Brain pericyte (primary cell): ENCODE data around the gene RNASET2.
"Not testable (repeated sequence)": the region's sequence is repeated elsewhere in the genome, so short reads cannot be mapped to it uniquely, and the experiment has no call there.

Experiments used
- DNase-seq: peaks from one replicate; pipeline ENCODE4 v3.0.0-alpha.2; 2012; ENCODE audit warnings: low read depth, low spot score

Gene RNASET2

GRCh38 chr6:166927935-166928643 lies 28.3 kb downstream of the RNASET2 start:
- DNase-seq, result no peak

- DNase-seq, result no peak
Measured at GRCh38 chr6:166927240-166927934, 29.0 kb downstream of the RNASET2 start.

- no peak for DNase-seq
Measured at GRCh38 chr6:166926748-166927147, 29.6 kb downstream of the RNASET2 start.

GRCh38 chr6:166925141-166925996 lies 31.0 kb downstream of the RNASET2 start:
- DNase-seq, result no peak

DNA sequence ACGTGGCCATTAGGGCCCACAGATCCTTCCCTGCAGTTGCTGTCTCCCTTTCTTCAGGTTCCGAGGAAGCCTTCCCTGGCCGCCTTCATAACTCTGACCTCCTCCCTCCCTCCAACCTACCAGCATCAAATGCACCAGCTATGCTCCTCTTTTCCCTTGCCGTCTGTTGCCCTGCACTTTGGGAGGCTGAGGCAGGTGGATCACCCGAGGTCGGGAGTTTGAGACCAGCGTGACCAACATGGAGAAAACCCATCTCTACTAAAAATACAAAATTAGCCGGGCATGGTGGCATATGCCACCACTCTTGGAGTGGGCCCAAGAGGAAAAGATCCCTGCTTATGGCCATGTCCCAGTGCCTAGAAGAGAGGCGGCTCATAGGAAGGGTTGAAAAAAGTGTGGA lies 31.8 kb downstream of the RNASET2 start:
- DNase-seq, result no peak

DNA sequence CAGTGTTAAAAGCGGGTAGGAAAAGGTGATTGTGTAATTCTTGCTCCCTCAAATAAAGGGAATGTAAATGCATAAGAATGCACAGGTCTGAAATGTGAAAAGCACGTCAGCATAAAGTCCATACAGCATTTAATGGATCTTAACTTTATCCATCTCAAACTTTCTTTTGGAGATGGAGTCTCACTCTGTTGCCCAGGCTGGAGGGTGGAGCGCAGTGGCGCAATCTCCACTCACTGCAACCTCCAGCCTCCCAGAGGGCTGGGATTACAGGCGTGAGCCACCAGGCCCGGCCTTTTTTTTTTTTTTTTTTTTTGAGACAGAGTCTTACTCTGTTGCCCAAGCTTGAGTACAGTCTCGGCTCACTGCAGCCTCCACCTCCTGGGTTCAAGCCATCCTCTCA lies 33.4 kb downstream of the RNASET2 start:
- no peak for DNase-seq

DNA sequence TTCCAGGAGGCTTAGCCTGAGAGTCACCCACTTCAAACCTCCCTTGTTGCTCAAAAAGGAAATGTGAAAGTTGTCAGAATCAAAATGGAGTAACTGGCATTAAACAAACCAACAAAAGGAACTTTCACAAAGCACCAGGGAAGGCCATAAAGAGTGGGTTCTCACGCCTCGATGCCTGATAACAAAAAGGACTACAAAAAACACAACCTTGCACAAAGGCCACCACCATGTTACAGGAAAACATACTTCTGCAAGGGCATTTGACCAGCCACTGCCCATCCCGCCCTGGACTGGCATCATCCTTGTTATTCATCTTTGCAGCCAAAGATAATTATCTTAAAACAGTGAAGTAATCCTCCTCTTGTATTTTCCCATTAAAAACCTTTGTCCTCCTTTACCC lies 34.8 kb downstream of the RNASET2 start:
- no peak for DNase-seq

DNA sequence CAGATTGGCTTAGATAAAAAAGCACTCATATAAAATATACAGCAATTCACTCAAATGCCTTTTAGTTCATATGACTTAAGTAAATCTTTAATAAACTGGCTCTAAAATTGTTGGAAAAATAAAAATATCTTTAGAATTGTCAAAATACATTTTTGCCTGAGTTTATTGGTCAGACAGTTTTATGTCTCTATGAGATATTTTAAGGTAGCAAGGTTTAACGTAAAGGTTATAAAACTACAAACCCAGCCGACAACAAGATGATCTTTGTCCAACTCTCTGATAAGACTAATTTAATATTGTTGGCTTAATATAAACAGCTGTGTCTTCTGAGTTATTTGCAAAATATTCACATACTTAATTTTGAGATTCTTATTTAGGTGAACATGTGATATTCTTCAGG lies 39.5 kb downstream of the RNASET2 start:
- no peak for DNase-seq

DNA sequence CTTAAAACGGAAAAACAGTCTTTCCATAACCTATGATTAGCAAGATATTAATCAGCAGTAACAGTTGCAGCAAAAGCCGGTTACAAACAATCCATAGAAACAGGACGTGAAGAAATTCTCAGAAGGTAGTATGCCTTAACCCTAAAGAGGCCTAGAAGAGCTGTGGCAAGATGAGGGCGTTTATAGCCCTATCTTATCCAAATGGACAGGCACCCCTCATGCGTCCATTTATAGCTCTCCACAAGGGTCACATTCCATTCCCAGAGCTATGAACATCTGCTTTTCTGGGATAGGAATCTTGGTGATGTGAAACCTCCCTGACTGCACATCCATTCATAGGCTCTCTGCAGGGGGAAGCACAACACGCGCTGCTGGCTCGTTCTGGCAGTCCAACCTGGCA lies 40.9 kb downstream of the RNASET2 start:
- not testable (repeated sequence) for DNase-seq

GRCh38 chr6:166914952-166915351 lies 41.4 kb downstream of the RNASET2 start:
- DNase-seq, result not testable (repeated sequence)

- DNase-seq, result no peak
Measured at GRCh38 chr6:166911248-166911677, 45.1 kb downstream of the RNASET2 start.

- DNase-seq, result no peak
Measured at GRCh38 chr6:166910601-166911000, 45.7 kb downstream of the RNASET2 start.

DNA sequence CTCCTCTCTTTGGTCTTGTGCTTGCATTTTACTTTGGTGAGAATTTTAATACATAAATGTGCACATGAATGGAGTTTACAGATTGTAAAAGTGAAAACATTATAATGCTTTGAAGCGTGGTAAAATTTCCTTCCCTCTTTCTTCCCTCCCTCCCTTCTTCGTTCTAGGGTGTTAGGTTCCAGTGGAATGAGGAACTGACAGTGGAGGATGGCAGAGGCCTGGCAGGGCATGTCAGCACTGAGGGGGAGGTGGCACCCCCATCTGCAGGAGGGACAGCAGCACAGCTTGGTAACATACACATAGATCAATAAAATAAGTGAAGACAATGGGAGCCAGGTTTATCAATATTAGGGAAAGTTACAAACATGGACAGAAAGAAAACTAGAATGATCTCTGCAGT lies 47.5 kb downstream of the RNASET2 start:
- no peak for DNase-seq

DNA sequence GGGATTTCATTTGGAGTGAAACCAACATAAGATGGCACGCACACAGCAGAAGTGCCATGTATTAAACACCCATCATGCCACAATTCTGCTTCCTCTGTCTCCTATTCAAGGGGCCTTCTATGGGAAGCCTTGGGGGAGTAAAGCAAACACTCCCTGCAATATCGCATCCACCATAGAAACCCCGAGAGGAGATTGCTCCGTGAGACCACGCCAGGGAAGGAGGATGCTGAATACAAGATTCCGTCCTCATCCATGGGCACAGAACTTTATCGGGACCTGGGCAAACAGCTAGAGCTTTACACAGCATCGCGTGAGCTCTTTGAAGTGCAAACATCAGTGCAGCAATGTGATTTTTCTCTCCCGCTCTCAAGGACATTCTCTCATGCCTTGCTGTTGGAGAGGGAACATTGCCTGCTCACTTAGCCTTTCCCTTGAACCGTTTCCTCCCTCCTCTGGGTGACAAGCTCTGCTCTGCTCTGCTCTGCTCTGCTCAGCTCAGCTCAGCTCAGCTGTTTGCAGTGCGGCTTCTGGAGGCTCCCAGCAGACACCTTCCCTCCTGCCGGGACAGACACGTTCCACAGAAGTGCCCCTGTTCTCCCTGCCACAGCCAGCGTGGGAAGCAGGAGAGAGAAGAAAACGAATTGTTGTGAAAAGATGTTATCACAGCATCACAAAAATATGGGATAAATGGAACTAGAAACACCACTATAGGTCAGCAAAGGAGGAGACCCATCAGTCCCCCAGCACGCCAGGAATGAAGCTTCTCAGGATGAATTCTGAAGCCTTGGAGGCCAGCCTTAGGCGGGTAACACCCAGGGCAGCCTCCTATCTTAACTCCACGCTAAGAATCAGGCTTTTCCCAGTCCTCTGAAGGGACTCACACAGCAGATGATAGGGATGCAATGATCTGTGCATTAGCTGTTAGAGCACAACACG lies 48.2 kb downstream of the RNASET2 start:
- DNase-seq, result no peak

DNA sequence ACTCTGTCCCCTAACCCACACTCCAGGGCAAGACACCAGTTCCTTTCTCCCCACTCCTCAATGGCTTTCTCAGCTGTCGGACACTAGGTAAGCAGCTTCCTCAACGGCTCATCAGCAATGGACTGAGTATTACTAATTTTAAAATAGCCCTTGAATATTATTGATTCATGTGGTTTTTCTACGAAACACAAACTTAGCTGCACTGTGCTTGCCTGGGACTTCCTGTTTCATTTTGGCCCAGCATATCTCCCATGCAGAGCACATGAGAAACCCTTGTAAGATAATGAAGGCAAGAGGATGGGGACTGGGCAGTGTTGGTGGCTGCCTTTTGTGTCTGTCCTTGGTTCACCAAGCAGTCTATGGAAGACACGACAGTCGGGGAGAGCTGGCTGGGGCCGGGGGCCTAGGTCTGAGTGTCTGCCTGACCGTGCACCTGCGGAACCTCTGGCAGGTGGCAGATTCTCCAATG lies 48.9 kb downstream of the RNASET2 start:
- DNase-seq, result no peak

DNA sequence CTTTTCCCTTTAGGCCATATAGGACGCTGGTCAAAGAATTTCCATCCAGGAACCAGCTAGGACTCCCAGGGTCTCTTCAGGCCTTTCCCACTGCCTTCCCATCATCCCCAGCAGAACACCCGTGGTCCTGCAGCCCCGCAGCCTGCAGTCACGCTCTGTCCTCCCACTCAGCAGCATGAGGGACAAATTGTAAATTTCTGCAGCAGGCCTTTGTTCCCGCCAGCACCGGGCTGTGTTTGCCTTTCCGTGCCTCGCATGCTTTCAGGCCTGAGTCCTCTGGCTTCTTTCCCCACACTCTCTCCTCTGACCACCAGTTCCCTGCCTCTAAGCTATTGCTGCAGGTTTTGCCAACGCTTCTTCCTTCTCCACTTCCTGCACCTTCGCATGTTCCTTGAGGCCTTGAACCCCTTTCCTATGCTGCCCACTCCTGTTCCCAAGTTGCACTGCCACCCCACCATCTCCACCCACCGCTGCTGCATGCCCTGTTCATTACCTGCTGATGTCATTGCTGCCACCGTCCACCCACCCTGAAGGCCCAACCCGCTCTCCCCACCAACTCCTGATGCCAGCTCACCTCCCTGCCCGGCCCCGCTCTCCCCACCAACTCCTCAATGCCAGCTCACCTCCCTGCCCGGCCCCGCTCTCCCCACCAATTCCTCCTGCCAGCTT lies 49.8 kb downstream of the RNASET2 start:
- no peak for DNase-seq

DNA sequence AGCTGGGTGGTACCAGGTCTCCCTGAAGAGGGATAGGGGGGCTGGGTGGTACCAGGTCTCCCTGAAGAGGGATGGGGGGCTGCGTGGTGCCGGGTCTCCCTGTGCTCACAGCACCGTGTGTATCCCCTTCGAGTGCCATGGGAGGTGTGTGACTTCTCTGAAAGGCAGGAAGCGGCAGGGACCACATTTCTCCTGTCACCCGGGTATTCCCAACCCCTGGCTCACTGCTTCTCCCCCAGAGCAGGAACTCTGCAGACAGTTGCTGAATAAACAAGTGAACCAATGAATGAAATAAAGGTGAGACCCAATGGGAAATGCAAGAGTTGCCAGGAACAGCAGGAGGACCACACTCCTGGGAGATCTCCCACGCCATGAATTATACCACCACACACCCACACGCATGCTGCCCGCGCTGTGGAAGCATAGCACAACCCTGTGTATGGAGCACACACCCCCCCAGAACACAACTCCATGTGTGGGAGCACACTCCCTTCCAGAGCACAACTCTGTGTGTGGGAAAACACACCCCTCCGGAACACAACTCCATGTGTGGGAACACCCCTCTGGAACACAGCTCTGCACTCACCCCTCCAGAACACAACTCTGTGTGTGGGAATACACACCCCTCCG lies 50.7 kb downstream of the RNASET2 start:
- DNase-seq, result no peak

GRCh38 chr6:166905013-166905412 lies 51.3 kb downstream of the RNASET2 start:
- DNase-seq, result no peak

DNA sequence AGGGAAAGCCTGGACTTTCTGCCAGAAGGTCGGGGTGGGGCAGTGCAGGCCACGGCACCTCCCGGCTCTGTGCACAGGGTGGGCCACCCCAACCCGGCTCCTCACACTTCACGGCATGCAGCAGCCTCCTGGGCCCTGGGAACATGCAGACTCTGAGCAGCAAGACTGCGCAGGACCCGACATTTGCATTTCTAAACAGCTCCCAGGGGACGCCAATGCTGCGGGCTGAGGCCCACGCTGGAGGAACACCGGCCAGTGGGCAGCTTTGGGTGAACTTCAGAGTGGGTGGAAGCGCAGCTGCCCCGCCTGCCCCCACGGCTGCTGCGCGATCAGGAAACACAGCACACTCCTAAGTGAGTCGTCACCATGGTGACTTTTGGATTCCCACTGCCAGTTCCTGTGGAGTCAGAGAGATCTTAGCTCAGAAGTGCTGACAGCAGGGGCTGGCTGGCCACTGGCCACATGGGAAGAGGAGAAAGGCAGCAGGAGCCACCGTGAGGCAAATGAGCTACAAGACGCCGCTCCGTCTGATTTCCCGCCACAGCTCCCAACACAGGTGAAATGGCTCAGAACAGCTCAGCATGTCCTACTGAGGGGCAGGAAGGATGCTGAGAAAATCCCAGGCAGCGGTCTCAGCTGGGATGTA lies 52.1 kb downstream of the RNASET2 start:
- no peak for DNase-seq

- no peak for DNase-seq
Measured at GRCh38 chr6:166903500-166903899, 52.9 kb downstream of the RNASET2 start.
